NCI-H510A (cell line): ENCODE results near the gene LPP.

Experiments
- DNase-seq: peaks from one replicate; lab custom pipeline; 2025; lab: John Stamatoyannopoulos, UW

Gene LPP

GRCh38 chr3:188918093-188918492 lies 764.1 kb downstream of the LPP start:
- no peak for DNase-seq

GRCh38 chr3:188923671-188924070 lies 769.7 kb downstream of the LPP start:
- DNase-seq = no peak

GRCh38 chr3:188925376-188925775 lies 771.4 kb downstream of the LPP start:
- peak; percentile 8 for DNase-seq

GRCh38 chr3:188926111-188926510 lies 772.2 kb downstream of the LPP start:
- DNase-seq = no peak

- no peak for DNase-seq
Observed at GRCh38 chr3:188926741-188927511, 773.0 kb downstream of the LPP start.

- DNase-seq = no peak
Observed at GRCh38 chr3:188927971-188928370, 774.0 kb downstream of the LPP start.

GRCh38 chr3:188929137-188929536 lies 775.2 kb downstream of the LPP start:
- no peak for DNase-seq

GRCh38 chr3:188931036-188931435 lies 777.1 kb downstream of the LPP start:
- DNase-seq = no peak

GRCh38 chr3:188931531-188931930 lies 777.6 kb downstream of the LPP start:
- DNase-seq = peak; percentile 5

GRCh38 chr3:188934989-188935388 lies 781.0 kb downstream of the LPP start:
- no peak for DNase-seq

GRCh38 chr3:188936597-188937107 lies 782.7 kb downstream of the LPP start:
- no peak for DNase-seq

- DNase-seq = no peak
Observed at GRCh38 chr3:188937389-188937788, 783.4 kb downstream of the LPP start.

- DNase-seq = no peak
Observed at GRCh38 chr3:188938999-188939398, 785.0 kb downstream of the LPP start.

GRCh38 chr3:188939814-188940572 lies 786.0 kb downstream of the LPP start:
- no peak for DNase-seq
